Subcutaneous adipose tissue (tissue), 4 donors: ENCODE results near the gene TAP2. TPM values are rescaled to one million over a fixed set of nuclear protein-coding genes. Genes with fewer than 3 reads are reported as not detected.

ENCODE experiments used
- total RNA-seq, 4 donors: library from RNA; depleted of rRNA; stranded (reverse); fragments of >200 nt; gene quantifications; one replicate each; pipeline ENCODE4 v1.1.0, GENCODE V29; 2016
- TF ChIP-seq, protein P1 (sequence below): fragments of 450-650 bp; IDR thresholded peaks from one replicate; pipeline ENCODE4 v1.5.1; 2016; ENCODE audit warnings: low read depth, mild to moderate bottlenecking, control low read depth, antibody characterized with exemption, moderate library complexity

The TAP2 gene
- total RNA-seq, 4 donors from 2014 or later = 8.4 to 35.8 (median 9.6) TPM

GRCh38 chr6:32876603-32877002 lies 38.1 kb upstream of the TAP2 start:
- TF ChIP-seq, protein P1, sequence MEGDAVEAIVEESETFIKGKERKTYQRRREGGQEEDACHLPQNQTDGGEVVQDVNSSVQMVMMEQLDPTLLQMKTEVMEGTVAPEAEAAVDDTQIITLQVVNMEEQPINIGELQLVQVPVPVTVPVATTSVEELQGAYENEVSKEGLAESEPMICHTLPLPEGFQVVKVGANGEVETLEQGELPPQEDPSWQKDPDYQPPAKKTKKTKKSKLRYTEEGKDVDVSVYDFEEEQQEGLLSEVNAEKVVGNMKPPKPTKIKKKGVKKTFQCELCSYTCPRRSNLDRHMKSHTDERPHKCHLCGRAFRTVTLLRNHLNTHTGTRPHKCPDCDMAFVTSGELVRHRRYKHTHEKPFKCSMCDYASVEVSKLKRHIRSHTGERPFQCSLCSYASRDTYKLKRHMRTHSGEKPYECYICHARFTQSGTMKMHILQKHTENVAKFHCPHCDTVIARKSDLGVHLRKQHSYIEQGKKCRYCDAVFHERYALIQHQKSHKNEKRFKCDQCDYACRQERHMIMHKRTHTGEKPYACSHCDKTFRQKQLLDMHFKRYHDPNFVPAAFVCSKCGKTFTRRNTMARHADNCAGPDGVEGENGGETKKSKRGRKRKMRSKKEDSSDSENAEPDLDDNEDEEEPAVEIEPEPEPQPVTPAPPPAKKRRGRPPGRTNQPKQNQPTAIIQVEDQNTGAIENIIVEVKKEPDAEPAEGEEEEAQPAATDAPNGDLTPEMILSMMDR = no peak

GRCh38 chr6:32868257-32868788 lies 29.8 kb upstream of the TAP2 start:
- TF ChIP-seq, protein P1 = no peak

DNA sequence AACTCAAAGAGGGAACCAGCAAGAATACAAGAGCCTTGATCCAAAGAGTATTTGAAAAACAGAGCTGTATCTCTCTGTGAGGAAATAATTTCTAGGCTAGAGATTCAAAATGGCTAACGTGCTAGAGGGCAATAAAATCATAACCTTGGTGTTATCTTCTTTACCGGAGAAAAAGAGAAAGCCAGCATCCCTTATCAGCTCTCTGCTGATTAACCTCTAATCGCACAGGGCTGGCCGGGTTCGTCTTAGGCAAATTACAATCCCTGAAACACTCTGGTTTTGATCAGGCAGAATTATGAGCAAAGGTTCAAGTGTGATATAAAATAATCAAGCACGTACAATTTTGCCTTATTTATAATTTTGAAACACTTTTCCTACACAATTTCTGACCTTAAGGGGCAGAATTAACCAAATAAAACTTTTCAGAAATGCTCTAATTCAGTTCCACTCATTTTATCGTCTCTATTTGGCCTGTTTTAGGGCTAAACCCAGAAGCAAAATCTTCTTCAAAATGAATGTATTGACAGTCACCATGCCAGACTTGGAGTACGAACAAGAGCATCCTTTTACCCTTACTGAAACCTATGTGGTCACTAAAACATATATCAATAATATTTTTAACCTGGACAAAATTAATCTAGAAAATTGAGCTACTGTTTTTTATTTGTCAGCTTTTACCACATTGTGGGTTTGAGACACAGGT lies 29.2 kb upstream of the TAP2 start:
- TF ChIP-seq, protein P1 = no peak

- TF ChIP-seq, protein P1 = no peak
Observed at GRCh38 chr6:32867022-32867477, 28.5 kb upstream of the TAP2 start.

GRCh38 chr6:32865724-32866443 lies 27.3 kb upstream of the TAP2 start:
- TF ChIP-seq, protein P1 = no peak

- TF ChIP-seq, protein P1 = no peak
Observed at GRCh38 chr6:32862725-32863124, 24.2 kb upstream of the TAP2 start.

DNA sequence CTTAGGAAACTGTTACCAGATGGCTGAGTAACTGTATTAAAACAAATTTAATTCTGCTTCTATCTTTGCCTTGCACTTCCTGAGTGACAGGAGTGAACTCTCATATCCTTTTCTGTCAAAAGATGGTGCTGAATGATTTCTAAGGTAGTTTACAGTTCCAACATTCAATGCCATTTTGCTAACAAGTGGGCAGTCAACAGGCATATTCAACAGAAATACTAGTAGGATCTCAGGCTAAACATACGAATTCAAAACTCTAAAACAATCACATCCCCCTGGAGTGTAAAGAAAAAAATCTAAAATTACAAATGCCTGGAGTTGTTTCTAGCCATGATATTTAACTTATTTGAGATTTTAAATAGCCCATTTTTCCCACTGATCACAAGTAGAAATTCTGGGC lies 22.1 kb upstream of the TAP2 start:
- TF ChIP-seq, protein P1 = no peak
